HEK293T (cell line): ENCODE measurements around the gene LIN7A.

ENCODE experiments used
- CTBP1 ChIP-seq: fragments of 450-650 bp; IDR thresholded peaks from 2 replicates; pipeline ENCODE4 v1.6.1; 2016; ENCODE audit warnings: borderline replicate concordance
- FOXM1 ChIP-seq: fragments of 450-650 bp; IDR thresholded peaks from 2 replicates; pipeline ENCODE4 v1.6.1; 2017; ENCODE audit warnings: mild to moderate bottlenecking, borderline replicate concordance
- SP1 ChIP-seq: fragments of 450-650 bp; IDR thresholded peaks from 2 replicates; pipeline ENCODE4 v1.6.1; 2017

- TF ChIP-seq FOXM1 (no peak), SP1 (no peak), CTBP1 (no peak)
Observed at GRCh38 chr12:80791863-80792262, 145.9 kb downstream of the LIN7A start.
